ENCODE measurements around the gene HADH.

DNA sequence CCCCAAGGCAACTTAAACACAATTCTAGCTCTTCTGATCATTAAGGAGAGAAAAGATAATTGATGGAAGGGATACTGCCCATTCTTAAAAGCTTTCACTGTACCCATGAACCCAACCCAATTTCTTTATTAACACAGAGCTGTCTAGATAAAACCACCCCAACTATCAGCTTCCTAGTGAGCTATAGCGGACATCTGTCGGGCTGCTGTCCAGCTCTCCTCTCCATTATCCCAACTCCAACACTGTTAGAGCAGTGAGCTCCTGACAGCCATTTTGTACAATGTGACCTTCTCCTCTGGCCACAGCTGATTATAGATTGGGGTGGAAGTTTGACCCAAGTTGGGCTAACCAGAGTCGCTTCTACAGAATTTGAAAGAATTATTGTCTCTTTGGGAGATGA lies 66.1 kb downstream of the HADH start:
- TF ChIP-seq, protein P1, sequence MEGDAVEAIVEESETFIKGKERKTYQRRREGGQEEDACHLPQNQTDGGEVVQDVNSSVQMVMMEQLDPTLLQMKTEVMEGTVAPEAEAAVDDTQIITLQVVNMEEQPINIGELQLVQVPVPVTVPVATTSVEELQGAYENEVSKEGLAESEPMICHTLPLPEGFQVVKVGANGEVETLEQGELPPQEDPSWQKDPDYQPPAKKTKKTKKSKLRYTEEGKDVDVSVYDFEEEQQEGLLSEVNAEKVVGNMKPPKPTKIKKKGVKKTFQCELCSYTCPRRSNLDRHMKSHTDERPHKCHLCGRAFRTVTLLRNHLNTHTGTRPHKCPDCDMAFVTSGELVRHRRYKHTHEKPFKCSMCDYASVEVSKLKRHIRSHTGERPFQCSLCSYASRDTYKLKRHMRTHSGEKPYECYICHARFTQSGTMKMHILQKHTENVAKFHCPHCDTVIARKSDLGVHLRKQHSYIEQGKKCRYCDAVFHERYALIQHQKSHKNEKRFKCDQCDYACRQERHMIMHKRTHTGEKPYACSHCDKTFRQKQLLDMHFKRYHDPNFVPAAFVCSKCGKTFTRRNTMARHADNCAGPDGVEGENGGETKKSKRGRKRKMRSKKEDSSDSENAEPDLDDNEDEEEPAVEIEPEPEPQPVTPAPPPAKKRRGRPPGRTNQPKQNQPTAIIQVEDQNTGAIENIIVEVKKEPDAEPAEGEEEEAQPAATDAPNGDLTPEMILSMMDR (IDR thresholded peaks at IDR 0.05): no peak
- TF ChIP-seq POLR2A (IDR thresholded peaks at IDR 0.05): no peak

Measured in vagina (tissue), 2 donors.